BE2C (cell line): Measurements from ENCODE around the gene TPRA1.

Experiments used
- DNase-seq: peaks from one replicate; pipeline ENCODE4 v3.0.0-alpha.2; 2020
- H3K27me3 ChIP-seq: fragments of 250-450 bp; sonication (Bioruptor Pico); 2 replicates; pipeline ENCODE4 v1.5.1; 2020; ENCODE audit warnings: mild to moderate bottlenecking
- H3K36me3 ChIP-seq: fragments of 250-450 bp; sonication (Bioruptor Pico); 2 replicates; pipeline ENCODE4 v1.5.1; 2020; ENCODE audit warnings: mild to moderate bottlenecking
- H3K4me1 ChIP-seq: fragments of 250-450 bp; sonication (Bioruptor Pico); 2 replicates; pipeline ENCODE4 v1.5.1; 2020
- H3K4me3 ChIP-seq: 2 replicates; pipeline ENCODE4 v1.5.1; 2011; ENCODE audit warnings: low read depth, low read length
- H3K9me3 ChIP-seq: fragments of 250-450 bp; sonication (Bioruptor Pico); 2 replicates; pipeline ENCODE4 v1.5.1; 2020
- TF ChIP-seq, protein P1 (sequence below): IDR thresholded peaks from 2 replicates; pipeline ENCODE4 v1.5.1; 2012; ENCODE audit warnings: mild to moderate bottlenecking, low read depth, low read length

TPRA1 gene

DNA sequence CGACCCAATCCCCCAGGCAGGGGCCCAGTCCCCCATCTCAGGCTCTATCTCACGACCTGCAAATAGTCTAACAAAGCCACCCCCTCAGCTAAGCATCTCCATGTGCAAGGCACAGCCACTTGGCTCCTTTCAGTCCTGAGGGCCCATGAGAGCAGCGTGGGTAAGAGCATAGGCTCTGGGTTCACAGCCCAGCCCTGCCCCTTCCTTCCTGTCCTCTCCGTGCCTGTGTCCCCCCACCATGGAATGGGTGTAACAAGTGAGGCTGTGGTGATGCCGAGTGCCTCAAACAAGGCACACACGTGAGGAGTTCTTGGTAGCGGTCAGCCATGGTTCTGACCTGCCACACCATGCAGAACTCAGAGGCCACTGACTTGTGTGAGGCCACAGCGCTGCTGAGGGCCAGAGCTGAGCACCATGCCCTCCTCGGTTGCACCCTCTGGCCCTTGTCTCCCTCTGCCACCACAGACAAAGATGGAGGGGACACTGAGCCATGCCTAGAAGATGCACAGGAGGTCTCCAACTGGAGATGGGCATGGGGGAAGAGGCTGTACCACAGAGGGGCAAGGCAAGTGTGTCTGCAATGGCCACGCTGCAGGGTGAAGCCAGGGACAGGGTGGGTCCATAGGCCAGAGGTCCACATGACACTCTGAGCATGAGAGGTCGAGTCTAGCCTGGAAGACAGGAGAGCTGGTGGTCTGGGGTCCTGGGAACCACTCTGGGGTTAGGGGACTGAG lies 10.0 kb downstream of the TPRA1 start:
- Histone ChIP-seq H3K4me1 (no peaks in the 10 kb centered on the region), H3K36me3 (peaks cover 3% of the 10 kb centered on the region; the same call in 1 of the 2 replicates), H3K9me3 (no peaks in the 10 kb centered on the region), H3K4me3 (no peak overlapping the region), H3K27me3 (no peaks in the 10 kb centered on the region)
- DNase-seq: no peak
- TF ChIP-seq, protein P1, sequence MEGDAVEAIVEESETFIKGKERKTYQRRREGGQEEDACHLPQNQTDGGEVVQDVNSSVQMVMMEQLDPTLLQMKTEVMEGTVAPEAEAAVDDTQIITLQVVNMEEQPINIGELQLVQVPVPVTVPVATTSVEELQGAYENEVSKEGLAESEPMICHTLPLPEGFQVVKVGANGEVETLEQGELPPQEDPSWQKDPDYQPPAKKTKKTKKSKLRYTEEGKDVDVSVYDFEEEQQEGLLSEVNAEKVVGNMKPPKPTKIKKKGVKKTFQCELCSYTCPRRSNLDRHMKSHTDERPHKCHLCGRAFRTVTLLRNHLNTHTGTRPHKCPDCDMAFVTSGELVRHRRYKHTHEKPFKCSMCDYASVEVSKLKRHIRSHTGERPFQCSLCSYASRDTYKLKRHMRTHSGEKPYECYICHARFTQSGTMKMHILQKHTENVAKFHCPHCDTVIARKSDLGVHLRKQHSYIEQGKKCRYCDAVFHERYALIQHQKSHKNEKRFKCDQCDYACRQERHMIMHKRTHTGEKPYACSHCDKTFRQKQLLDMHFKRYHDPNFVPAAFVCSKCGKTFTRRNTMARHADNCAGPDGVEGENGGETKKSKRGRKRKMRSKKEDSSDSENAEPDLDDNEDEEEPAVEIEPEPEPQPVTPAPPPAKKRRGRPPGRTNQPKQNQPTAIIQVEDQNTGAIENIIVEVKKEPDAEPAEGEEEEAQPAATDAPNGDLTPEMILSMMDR: no peak

DNA sequence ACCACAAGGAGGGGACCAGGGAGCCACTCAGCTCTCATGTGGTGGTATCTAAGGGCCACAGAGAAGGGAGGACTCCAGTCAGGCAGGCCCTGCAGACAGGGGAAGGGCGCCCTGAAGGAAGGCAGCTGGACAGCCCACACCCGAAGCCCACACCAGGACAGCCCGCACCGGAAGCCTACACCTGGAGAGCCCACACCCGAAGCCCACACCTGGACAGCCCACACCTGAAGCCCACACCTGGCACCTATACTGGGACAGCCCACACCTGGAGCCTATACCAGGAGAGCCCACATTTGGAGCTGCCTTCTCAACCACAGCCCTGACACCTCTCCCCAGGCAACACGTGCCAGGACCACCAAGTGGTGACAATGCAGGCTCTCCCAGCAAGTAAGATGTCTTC lies 11.7 kb downstream of the TPRA1 start:
- H3K4me1 ChIP-seq: no peaks in the 10 kb centered on the region

DNA sequence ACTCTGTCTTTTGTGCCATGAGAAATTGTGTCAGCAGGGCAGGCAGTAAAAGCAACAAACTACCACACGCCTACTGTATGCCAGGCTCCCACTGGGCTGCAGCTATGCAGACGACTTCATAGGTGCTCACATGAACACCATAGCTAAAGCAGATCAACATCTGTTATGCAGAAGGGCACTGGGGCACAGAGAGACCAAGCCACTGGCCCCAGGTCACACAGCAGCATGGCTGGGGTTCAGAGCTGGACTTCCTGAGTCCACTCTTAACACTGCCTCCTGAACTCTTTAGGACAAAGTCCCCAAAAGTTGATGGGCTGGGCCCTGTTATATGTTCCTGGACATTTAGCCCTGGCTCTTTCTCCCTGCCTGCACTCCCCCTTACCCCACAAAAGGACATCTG lies 12.4 kb downstream of the TPRA1 start:
- Histone ChIP-seq H3K27me3 (no peaks in the 10 kb centered on the region), H3K9me3 (no peaks in the 10 kb centered on the region), H3K4me3 (no peak overlapping the region), H3K4me1 (no peaks in the 10 kb centered on the region), H3K36me3 (peaks cover 14% of the 10 kb centered on the region)
- no peak for DNase-seq
- TF ChIP-seq, protein P1: no peak

More for the DNA sequence above, 11.7 kb downstream of the TPRA1 start:
- Histone ChIP-seq H3K27me3 (no peaks in the 10 kb centered on the region), H3K4me3 (no peak overlapping the region), H3K36me3 (peaks cover 10% of the 10 kb centered on the region), H3K9me3 (no peaks in the 10 kb centered on the region)
- no peak for DNase-seq
- TF ChIP-seq, protein P1: no peak

DNA sequence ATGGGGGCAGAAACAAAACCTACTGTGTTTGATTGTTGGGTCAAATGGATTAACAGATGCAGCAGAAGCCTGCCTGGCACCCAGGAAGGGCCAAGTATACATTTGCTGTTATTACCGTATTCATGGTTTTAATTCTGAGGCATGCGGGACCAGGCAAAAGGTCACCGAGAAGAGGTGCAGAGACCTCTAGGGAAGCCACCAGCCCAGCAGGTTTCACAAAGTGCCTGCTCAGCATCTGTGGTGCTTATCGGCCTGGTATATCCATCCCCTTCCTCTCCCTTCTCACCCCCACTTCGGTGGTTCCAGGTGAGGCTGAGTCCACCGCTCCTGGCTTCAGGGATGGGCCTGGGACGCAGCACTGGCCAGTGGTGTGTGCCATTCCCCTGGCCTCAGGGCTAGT lies 13.1 kb downstream of the TPRA1 start:
- TF ChIP-seq, protein P1: no peak
- H3K36me3 ChIP-seq: peaks cover 21% of the 10 kb centered on the region

DNA sequence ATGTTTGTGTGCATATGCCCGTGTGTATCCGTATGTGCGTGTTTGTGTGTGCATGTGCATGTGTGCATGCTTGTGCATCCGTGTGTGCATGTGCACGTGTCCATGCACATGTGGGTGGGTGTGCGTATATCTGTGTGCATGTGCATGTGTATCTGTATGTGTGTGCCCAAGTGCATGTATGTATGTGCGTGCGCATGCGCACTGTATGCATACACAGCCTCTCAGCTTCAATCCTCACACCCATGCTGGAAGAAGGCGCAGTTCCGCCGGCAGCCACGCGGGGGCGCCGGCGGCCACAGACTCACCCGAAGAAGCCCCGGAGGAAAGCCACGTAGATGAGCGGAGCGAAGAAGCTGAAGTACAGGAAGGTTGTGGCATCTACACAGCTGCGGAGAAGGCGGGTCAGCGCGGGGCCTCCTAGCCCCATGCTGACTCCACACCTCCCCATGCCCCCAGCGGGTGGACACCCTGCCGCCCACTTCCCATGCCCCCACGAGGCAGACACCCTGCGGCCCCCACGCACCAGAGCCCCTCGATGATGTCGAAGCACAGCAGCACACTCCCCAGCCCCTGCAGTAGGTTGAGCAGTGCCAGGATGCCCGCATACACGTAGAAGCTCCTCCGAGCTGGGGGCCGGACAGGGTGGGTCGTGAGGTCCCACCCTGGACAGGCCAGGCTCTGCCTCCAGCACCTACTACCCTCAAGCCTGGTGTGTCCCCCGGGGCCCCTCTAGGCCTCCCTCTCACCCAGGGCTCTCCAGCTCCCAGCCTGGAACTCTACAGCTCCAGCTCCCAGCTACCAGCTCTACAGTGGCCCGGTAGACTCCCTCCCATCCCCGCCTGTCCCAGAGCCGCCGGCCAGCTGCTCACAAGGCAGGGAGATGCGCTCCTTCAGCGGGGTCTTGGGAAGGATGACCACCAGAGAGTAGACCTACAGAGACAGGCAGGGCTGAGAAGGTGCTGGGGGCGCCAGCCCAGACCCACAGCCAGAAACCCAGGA lies 15.4 kb downstream of the TPRA1 start:
- TF ChIP-seq, protein P1: peak; percentile 99
- Histone ChIP-seq H3K36me3 (peaks cover 24% of the 10 kb centered on the region), H3K4me3 (no peak overlapping the region), H3K9me3 (no peaks in the 10 kb centered on the region), H3K4me1 (no peaks in the 10 kb centered on the region), H3K27me3 (no peaks in the 10 kb centered on the region)
- DNase-seq: peak; percentile 86

More for the DNA sequence above, 13.1 kb downstream of the TPRA1 start:
- Histone ChIP-seq H3K4me1 (no peaks in the 10 kb centered on the region), H3K4me3 (no peak overlapping the region), H3K27me3 (no peaks in the 10 kb centered on the region), H3K9me3 (no peaks in the 10 kb centered on the region)
- DNase-seq: no peak
